DND-41 (cell line): ENCODE results near the gene METTL2B.

ENCODE experiments used
- ATAC-seq: fragments of 200-7000 bp; cut with Tn5 transposase; 3 replicates; pipeline ENCODE4 v1.9.1; 2021; ENCODE audit warnings: low read depth; ENCODE audit not compliant: insufficient read depth
- DNase-seq: peaks from one replicate; pipeline ENCODE4 v3.0.0-alpha.2; 2020
- H2AFZ ChIP-seq: 2 replicates; pipeline ENCODE4 v1.6.0; 2012; ENCODE audit warnings: low read depth, low read length
- H3K27ac ChIP-seq: 2 replicates; pipeline ENCODE4 v1.5.1; 2012; ENCODE audit warnings: low read length, inconsistent platforms
- H3K27me3 ChIP-seq: fragments of 200-600 bp; sonication (generic); 2 replicates; pipeline ENCODE4 v1.6.0; 2012; ENCODE audit warnings: low read length, mild to moderate bottlenecking, inconsistent platforms; ENCODE audit not compliant: insufficient read depth, poor library complexity
- H3K36me3 ChIP-seq: 2 replicates; pipeline ENCODE4 v1.5.1; 2012; ENCODE audit warnings: low read length, inconsistent platforms; ENCODE audit not compliant: insufficient read depth
- H3K4me1 ChIP-seq: 2 replicates; pipeline ENCODE4 v1.5.1; 2012; ENCODE audit warnings: mild to moderate bottlenecking, low read length; ENCODE audit not compliant: insufficient read depth
- H3K4me2 ChIP-seq: 2 replicates; pipeline ENCODE4 v1.6.0; 2012; ENCODE audit warnings: mild to moderate bottlenecking, moderate library complexity, low read length, inconsistent platforms; ENCODE audit not compliant: insufficient read depth
- H3K4me3 ChIP-seq, 2 experiments: fragments of 200-600 bp in 1 of 2; shearing (Covaris generic) in 1 of 2; 2 replicates each; pipeline ENCODE4 v1.5.1; 2012 to 2016; ENCODE audit warnings: inconsistent platforms in 2 of 2, low read length in 2 of 2, mild to moderate bottlenecking in 2 of 2, low read depth in 1 of 2, moderate library complexity in 1 of 2
- H3K79me2 ChIP-seq: 2 replicates; pipeline ENCODE4 v1.6.0; 2012; ENCODE audit warnings: low read length, inconsistent platforms; ENCODE audit not compliant: insufficient read depth
- H3K9ac ChIP-seq: 2 replicates; pipeline ENCODE4 v1.6.0; 2012; ENCODE audit warnings: low read depth, mild to moderate bottlenecking, inconsistent platforms, low read length, moderate library complexity
- H3K9me3 ChIP-seq: 2 replicates; pipeline ENCODE4 v1.5.1; 2012; ENCODE audit warnings: low read length, moderate library complexity, mild to moderate bottlenecking, inconsistent platforms; ENCODE audit not compliant: insufficient read depth, severe bottlenecking
- H4K20me1 ChIP-seq: 2 replicates; pipeline ENCODE4 v1.6.0; 2012; ENCODE audit warnings: low read length; ENCODE audit not compliant: insufficient read depth
- CTCF ChIP-seq: IDR thresholded peaks from 2 replicates; pipeline ENCODE4 v1.5.1; 2012; ENCODE audit warnings: borderline replicate concordance, low read length, moderate library complexity, mild to moderate bottlenecking; ENCODE audit not compliant: poor library complexity, severe bottlenecking; ENCODE audit errors: extremely low read depth
- EZH2 ChIP-seq: IDR thresholded peaks from 3 replicates; pipeline ENCODE4 v1.6.1; 2012; ENCODE audit warnings: borderline replicate concordance, low read depth, mild to moderate bottlenecking, moderate library complexity, low read length, inconsistent platforms; ENCODE audit not compliant: severe bottlenecking

The METTL2B gene

GRCh38 chr7:128453836-128454804, 22.4 kb upstream of the METTL2B start:
- Histone ChIP-seq H3K79me2 (peaks cover 36% of the 10 kb centered on the region), H4K20me1 (peaks cover 12% of the 10 kb centered on the region), H2AFZ (no peak overlapping the region; the same call in 1 of the 2 replicates), H3K27ac (no peak overlapping the region), H3K9ac (no peak overlapping the region), H3K9me3 (no peaks in the 10 kb centered on the region), H3K27me3 (peaks cover 14% of the 10 kb centered on the region), H3K36me3 (peaks cover 22% of the 10 kb centered on the region), H3K4me1 (peaks cover 36% of the 10 kb centered on the region), H3K4me2 (no peak overlapping the region), H3K4me3 (no peak overlapping the region)
- no peak for ATAC-seq
- TF ChIP-seq EZH2 (no peak), CTCF (no peak)
- DNase-seq: no peak

- H3K27ac ChIP-seq: peak overlapping the region; percentile 90
Observed at GRCh38 chr7:128454808-128455542, 21.6 kb upstream of the METTL2B start.

GRCh38 chr7:128455543-128456254, 20.8 kb upstream of the METTL2B start, which contains the start of gene HILPDA:
TSS of gene HILPDA (plus strand) at chr7:128455878. CDS start at chr7:128457269, 1,391 bp downstream.
- no peaks in the 10 kb centered on the region for H3K9me3 ChIP-seq
- peaks cover 45% of the 10 kb centered on the region for H3K79me2 ChIP-seq
- DNase-seq (peak; percentile 93), ATAC-seq (peak; percentile 92)
- H3K27ac ChIP-seq: peak within 1 kb of the TSS; percentile 90
- peak within 1 kb of the TSS; percentile 98 for H2AFZ ChIP-seq
- H3K27me3 ChIP-seq: peaks cover 14% of the 10 kb centered on the region
- H3K4me3 ChIP-seq: peak within 1 kb of the TSS; percentile 92 to 100
- peaks cover 36% of the 10 kb centered on the region for H3K4me1 ChIP-seq
- peak within 1 kb of the TSS; percentile 94 for H3K4me2 ChIP-seq
- H3K9ac ChIP-seq: peak within 1 kb of the TSS; percentile 98
- TF ChIP-seq CTCF: no peak
- no peak for TF ChIP-seq EZH2
- H3K36me3 ChIP-seq: peaks cover 22% of the 10 kb centered on the region
- peaks cover 12% of the 10 kb centered on the region for H4K20me1 ChIP-seq

More at GRCh38 chr7:128454808-128455542, 21.6 kb upstream of the METTL2B start:
- peak overlapping the region; percentile 94 for H3K4me2 ChIP-seq
- DNase-seq (no peak), ATAC-seq (no peak)
- peaks cover 22% of the 10 kb centered on the region for H3K36me3 ChIP-seq
- no peak for TF ChIP-seq EZH2
- no peak for TF ChIP-seq CTCF
- peaks cover 36% of the 10 kb centered on the region for H3K4me1 ChIP-seq
- peaks cover 12% of the 10 kb centered on the region for H4K20me1 ChIP-seq
- H3K79me2 ChIP-seq: peaks cover 43% of the 10 kb centered on the region
- H3K27me3 ChIP-seq: peaks cover 14% of the 10 kb centered on the region
- H3K9me3 ChIP-seq: no peaks in the 10 kb centered on the region
- peak overlapping the region; percentile 98 for H2AFZ ChIP-seq
- peak overlapping the region; percentile 92 to 100; a peak in 3 of 4 replicates for H3K4me3 ChIP-seq
- peak overlapping the region; percentile 98 for H3K9ac ChIP-seq
